Stimulated activated CD8-positive, alpha-beta memory T cell treated with anti-CD3 and anti-CD28 coated beads, Interleukin-7, amount 100 ng/mL, for 1 hour (primary cell): Measurements from ENCODE around the gene HHIPL2.
A peak's percentile ranks its signal among the peaks of the same experiment; 100 is the strongest.

Source experiments
- DNase-seq, 2 donors: peaks; one replicate each; pipeline ENCODE4 v3.0.0-alpha.2; 2020; ENCODE audit warnings: low read depth in 2 of 2

The HHIPL2 gene

DNA sequence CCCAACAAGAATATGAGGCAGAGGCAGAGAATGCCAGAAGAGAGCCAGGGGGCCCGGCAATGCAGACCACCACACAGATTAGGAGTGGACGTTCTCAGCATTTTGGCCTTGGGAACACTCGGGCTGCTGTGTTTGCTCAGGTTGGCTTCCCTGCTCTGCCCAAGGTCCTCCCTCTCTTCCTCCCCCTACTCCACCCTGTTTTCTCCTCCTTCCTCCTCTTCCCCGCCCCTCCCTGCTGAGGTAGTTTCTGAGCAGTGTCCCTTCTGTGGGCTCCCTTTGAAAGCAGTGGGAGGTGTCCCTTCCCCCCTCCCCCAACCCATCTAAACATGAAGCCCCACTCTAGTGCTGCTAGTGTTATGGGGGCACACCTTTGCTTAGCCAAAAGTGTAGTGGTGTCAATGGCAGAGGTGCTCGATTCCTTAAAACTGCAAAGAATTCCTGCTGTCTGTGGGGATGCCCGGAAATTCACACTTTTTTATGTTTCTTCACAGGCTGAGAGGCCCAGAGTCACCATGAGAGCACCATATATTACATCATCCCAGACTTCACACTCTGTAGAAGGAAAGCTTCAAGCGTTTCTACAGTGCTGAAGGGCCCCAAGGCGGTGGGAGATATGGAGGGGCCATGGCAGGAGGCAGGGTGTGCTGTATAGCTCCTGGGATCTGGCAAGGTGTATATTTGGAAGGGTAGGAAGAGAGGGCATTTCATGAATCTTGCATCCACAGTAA, at the start of gene HHIPL2:
TSS of gene HHIPL2 (minus strand) at position 161 of the 728 bp plus-strand sequence. CDS start at position 101, 60 bp downstream.
- DNase-seq: no peak

DNA sequence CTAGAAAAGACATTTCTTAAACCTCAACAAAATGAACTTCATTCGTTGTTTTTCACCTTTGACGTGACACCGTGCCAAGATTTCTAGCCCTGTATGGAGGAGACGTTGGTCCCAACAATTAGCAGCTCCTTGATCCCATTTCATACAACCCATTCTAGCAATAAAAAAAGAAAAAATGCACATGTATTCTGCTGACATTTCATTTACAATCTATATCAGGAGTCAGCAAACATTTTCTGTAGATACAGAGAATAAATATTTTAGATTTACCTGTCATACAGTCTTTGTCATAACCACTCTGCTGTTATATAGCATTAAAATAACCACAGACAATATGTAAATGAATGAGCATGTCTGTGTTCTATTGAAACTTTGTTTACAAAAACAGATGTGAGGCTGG, 48.8 kb upstream of the HHIPL2 start:
- no peak for DNase-seq

DNA sequence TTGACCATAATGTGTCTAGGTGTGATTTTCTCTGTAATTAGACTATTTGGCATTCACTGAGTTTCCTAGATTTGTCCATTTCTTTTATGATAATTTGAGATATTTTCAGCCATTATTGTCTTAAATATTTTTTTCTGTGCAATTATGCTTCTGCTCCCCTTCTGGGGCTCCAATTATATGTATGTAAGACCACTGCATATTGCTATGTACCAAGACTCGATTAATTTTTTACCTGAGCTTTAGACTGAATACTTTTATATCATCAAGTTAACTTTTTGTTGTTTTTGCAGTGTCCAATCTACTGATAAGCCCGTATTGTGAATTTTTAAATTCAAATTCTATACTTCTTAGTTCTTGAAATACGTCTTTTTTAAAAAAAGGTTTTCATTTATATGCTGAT, 46.9 kb upstream of the HHIPL2 start:
- DNase-seq: no peak

DNA sequence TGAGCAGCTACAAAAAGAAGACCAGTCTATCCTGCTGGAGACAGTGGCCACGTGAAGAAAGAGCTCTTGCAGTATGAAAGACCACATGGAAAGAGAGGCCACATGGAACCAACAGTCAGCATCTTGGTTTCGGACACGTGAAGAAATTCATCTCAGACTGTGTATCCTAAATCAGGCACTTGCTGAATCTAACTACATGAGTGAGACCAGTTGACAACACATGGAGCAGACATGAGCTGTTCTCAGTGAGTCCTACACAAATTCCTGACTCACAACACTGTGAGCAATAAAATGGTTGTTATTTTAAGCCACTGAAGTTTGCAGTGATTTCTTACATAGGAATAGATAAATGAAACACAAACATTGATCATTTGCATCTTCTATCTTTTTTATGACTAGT, 44.3 kb upstream of the HHIPL2 start:
- no peak for DNase-seq

DNA sequence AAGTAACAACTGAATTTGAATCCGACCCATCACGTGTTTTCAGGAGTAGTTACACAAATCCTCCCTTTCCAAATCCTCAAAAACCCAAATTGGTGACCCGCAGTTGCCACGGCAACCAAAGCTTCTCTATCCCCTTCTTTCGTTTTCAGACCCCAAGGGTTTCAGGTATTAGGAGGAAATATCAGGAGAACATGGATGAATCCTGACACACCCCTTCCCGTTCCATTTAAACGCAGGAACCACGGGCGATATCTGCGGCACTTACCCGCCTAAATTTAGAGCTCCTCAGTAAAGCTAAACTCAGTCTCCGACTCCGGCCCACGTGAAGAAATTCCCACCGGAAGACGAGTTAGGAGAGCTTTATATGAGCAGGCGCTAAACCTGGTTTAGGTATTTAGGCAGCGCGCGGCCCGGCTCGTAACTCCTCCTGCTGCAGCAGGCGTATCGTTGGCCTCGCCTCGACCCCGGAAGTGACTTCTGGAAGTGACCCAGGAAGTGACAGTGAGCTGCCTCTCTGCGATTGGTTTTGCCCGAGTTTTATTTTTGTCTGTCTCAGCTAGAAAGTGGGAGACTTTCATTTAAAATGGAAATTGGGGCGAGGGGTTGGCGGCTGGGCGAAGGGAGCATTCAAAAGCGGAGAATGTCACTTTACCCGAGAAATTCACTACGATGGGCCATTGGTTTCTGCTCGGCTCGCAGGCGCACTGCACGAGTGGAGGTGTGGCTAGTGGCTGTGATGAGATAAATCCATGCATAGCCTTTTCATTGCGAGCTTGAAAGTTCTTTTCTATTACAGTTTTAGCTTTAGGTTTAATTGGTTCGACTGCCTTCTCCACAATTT, 41.8 kb upstream of the HHIPL2 start, which contains the start of gene TAF1A:
TSS of gene TAF1A (minus strand) at position 472 of the 841 bp plus-strand sequence.
- peak; percentile 62 to 68 for DNase-seq

DNA sequence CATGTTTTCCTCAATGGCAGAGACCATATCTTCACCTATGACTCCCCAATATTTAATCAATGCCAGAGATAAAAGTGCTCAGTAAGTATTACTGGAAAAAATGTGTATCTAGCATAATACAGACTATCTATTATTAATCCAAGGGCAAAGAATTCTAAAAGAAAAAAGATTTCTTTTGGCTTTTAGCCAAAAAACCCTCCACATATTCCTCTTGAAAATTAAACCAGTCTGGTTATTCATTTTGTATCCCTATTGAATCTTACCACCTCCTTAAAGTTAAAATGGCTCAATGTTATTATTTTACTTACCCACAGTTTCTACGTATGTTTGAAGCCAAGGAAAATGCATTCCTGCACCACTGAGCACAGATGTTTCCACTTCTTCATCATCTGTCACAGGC, 40.2 kb upstream of the HHIPL2 start:
- no peak for DNase-seq

DNA sequence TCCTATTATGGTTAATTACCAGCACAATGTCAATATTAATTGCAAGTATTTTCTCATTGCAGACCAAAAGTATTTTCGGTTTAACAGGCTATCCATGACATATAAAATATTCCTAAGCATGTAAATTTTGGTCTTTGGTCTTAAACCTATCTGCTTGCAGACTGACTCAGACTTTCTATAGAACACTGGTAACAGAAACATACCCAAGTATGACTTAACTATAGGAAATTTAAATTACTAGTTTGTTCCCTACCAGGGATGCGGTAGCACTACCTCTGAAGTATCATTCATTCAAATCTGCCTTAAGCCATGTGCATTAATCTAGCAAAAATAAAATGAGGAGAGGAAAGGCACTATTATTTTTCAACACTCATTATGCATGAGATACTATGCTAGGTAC, 38.9 kb upstream of the HHIPL2 start:
- no peak for DNase-seq

DNA sequence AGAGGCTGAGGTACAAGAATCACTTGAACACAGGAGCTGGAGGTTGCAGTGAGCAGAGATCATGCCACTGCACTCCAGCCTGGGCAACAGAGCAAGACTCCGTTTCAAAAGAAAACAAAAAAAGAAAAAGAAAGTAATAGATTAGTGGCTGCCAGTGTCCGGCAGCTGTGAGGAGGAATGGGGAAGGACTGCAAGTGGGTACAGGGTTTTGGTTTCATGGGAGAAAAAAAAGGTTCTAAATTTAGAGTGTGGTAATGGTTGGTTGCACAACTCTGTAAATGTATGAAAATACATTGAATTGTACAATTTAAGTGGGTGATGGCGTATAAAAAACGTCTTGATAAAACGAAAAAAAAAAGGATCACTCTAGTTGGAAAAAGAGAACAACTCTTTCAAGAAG, 35.2 kb upstream of the HHIPL2 start:
- no peak for DNase-seq

DNA sequence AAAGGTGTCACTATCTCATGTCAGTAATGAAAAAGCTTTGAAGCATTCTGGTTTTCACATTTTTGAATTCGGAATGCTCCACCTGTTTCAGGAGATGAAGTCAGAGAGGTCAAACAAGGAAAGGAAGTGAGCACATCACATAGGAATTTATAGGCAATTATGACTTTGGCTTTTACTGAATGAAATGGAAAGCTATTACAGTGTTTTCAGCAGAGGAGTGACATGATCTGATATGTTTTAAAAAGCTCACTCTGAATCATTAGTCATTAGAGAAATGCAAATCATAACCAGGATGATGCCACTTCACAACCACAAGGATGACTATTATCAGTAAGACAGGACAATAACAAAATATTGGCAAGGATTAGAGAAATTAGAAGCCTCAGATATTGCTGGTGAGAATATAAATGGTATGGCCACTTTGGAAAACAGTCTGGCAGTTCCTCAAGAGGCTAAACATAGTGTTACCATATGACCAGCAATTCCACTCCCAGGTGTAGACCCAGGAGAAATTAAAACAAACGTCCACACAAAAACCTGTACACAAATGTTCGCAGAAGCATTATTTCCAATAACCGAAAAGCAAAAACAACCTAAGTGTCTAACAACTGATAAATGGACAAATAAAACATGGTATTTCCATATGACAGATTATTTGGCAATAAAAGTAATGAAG, 34.3 kb upstream of the HHIPL2 start:
- no peak for DNase-seq

DNA sequence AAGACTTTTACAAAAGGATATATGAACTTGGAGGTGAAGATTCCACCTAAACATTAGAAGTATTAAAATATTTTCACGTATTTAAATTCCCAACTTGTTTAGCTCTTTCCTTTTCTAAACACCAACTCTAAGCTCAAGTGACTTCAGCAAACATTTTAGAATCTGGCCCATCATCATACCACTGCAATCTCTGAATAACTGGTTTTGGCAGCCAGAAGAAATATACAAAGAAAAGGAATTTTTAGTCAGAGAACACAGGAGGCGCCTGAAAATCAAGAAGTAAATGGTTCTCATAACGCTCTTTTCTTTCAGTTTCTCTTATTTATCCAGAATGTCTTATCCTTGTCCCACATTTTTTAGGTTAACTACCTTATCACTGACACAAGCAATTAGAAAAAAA, 31.4 kb upstream of the HHIPL2 start:
- no peak for DNase-seq

DNA sequence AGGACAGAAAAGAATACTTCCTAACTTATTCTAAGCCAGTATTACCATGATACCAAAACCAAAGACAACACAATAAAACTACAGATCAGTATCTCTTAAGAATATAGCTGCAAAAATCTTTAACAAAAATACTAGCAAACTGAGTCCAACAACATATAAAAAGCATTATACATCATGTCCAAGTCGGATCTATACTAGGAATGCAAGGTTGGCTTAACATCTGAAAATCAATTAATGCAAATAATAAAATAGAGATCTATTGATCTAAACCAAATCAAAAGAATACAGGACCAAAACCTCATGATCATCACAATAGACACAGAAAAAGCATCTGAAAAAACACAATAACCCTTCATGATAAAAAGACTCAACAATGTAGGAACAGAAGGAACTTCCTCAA, 22.9 kb upstream of the HHIPL2 start:
- DNase-seq: no peak

DNA sequence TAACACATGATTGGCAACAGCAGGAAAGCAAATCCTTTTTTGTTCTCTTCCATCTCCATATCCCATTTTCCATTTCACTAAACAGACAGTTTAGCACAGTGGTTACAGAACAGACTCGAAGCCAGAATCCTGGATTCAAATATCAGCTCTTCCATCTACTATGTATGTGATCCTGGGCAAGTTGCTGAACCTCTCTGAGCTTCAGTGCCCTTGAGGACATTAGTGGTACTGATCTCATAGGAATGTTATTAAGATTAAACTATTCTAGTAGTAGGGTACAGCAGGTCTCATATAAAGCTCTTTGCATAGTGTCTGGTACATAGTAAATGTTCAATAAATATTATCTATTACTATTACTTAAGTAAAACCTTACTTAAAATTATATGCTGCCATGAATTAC, 13.8 kb upstream of the HHIPL2 start:
- DNase-seq: no peak

DNA sequence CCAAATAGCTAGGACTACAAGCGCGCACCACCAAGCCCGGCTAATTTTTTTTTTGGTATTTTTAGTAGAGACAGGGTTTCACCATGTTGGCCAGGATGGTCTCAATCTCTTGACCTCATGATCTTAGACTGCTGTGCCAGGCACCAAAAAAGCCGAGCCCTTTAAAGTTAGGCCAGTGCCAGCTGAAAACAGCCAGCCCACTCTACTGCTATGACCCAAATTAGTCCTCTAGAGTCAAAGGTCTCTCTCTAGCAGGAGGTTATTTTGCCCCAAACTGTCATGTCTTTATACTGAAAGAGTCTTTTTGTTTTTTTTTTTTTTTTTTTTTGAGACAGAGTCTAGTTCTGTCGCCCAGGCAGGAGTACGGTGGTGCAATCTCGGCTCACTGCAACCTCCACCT, 9.7 kb upstream of the HHIPL2 start:
- DNase-seq: no peak

DNA sequence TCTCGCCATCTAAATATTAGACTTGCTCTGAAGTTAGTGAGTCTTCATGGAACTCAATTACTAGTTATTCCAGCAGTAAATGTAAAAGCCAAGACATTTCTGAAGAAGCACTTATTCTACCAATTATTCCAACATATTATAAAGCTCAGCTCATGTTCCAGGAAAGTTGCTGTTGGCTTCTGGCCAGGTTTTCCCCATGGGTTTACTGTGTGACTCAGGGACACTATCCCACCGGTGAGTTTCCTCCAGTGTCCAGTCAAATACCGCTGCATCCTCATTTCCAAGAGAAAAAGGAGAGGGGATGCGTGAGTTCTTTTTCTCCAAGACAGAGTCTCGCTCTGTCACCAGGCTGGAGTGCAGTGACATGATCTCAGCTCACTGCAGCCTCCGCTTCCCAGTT, 9.2 kb upstream of the HHIPL2 start:
- no peak for DNase-seq

DNA sequence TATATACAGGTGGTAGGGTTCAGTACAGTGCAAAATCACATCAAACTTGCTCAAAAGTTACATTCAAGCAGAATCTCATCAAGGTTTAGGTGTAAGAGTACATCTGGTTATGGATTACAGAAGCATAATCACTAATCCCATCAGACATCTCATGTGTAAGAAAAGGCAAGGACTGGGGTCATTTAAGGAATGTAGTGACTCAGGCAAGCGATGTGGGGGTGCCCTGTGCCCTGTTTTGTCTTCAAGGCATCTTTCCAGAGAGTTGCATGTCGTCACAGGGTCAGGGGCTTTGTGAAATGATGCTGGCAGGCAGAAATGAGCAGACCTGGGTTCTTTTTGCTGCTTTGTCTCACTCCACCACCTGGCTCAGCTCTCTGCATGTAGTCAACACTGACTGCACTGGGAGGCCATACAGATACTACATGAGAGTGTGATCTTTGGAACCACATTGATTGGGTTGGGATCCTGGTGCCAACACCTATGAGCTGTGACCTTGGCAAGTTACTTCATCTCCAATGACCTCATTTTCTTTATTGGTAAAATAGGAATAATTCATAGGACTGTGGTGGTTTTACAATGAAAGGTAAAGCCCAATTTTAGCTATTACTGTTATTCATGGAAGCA, 8.2 kb upstream of the HHIPL2 start:
- DNase-seq: no peak

DNA sequence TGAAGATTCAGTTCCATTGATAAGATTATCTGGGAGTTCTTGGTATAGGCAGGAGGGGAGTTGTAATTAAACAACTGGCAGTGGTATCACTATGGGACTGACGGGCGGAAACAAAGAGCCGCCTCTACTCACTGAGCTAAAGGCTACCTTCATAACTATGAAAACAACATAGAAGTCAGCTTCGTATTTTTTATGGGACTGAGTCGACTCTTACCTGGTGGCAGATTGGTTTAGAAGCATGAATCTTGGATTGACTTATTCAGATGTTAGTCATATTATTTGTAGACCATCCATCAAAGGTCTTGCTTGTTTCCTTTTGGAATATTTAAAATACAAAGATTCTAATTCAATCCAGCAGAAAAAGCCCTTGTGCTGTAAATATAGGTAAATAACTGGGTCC, 6.3 kb upstream of the HHIPL2 start:
- DNase-seq: no peak

DNA sequence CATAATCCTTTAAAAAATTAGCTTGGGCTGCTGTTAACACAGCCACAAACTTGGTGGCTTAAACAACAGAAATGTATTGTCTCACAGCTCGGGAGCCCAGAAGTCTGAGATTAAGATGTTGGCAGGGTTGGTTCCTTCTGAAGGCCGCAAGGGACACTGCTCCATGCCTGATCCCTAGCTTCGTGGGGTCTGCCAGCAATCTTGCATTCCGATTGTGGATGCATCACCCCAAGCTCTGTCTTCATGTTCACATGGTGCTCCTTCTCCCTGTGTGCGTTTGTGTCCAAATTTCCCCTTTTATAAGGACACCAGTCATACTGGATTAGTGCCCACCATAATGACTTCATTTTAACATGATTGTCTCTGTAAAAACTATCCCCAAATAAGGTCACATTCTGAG, 5.0 kb upstream of the HHIPL2 start:
- no peak for DNase-seq

DNA sequence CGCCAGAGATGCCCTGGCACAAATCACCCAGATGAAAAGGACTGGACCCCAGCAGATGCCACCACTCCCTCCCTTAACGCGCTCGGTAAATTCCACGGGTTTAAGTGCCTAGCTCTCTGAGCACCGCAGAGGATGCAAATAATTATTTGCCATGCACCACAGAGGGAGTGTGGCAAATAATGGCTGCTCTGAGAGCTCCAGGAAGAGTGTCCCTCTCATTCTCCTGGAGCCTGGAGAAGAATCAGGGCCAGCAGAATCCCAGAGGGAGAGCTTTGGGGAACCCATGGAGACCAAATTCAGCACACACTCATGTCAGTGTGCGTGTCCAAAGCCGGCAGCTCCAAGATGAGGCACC, 667 bp downstream of the HHIPL2 start:
- DNase-seq: no peak

DNA sequence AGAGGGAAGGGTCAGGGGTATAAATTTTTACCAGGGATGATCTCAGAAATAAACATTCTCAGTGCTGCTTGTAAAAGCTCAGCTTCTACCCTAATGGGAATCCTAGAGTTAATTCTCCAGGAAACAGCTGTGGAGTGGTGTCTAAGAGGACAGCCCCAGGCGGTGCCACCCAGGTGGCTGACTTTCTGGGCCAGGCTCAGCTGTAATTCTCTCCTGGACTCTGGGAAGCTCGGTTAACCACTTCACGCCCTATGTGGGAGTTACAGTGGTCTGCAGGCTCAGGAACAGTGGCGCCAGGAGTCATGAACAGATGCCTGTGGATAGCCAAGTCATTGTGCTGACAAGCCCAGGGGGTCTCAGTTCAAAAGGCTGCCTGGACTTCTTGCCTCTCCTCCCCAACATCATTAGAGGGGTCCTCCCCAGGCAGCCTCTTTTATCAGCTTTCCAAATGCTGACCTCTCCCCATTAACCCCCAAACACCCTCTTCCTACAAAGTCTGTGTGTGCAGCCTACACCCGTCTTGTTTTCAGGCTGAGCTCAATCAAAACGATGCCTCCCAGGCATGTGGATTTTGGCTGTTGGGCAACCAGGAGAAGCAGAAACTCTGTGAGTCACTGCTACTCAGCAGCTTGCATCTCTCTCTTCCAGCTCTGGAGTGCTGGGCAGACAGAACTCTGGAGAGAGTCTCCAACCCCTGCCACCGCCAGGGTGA, 1.2 kb downstream of the HHIPL2 start:
- no peak for DNase-seq

DNA sequence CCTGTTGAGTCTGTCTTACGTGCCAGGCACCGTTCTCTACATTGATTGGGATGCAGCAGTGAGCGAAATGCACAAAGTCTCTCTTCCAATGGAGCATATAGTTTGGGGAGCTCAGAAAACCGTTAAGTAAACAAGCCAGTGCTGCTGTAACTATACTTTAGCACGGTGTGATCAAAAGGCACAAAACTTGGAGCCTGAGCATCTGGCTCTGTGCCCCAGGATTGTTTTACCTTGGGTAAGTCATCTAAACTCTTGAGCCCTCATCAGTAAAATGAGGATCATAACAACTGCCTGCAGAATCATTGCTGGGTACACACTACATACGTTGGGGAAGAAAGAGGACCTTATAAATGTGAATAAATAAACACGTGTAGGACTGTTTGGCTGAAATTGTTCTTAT, 1.8 kb downstream of the HHIPL2 start:
- DNase-seq: no peak

DNA sequence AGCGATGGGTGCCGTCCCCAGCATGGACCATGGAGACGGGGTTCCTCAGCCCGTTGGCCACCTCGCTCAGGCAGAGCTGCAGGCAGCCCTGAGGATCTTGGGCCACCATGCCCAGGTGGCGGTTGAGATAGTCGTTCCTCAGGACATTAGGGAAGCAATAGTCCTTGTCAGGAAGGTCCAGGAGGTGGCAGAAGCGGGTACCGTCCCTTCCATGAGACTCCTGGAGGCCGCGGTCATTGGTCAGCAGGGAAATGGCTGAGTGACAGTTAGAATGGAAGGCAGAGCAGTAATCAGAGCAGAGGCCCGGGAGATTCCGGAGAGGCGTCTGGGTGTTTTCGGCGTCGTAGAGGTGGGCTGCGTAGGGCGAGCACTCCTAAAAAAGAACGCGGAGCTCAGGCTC, 4.1 kb downstream of the HHIPL2 start:
- no peak for DNase-seq

DNA sequence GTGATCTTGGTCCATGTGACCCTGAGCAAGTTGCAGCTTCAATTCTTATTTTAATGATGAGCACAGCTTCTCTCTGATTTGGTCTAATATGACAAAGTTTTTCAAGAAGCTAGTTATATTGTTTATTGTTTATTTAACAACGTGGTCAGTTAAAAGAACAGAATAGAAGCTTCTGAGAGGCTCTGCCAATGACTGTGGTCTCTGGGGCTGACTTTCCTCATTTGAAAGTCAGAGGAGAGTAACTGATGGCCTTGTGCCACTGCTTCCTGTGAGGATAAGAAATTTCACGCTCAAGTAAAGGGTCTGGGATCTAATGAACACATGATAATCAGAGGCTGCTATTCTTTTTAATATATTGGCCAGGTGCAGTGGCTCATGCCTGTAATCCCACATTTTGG, 7.3 kb downstream of the HHIPL2 start:
- DNase-seq: no peak
